Measurements from ENCODE around the gene FIG4. TPM values are rescaled to one million over a fixed set of nuclear protein-coding genes. Genes with fewer than 3 reads are reported as not detected.

The FIG4 gene
- total RNA-seq, 1 donor from 2014 or later = 21.8 TPM

- ChIA-PET CTCF (no interaction called here), POLR2A (no interaction called here)
- no peak for DNase-seq
- peaks cover 55% of the 10 kb centered on the region for H3K36me3 Mint-ChIP-seq (ENCODE audit: low read depth)
- intact Hi-C loops (cut with micrococcal nuclease) = no loop called here
- H3K27me3 Mint-ChIP-seq = no peaks in the 10 kb centered on the region
- H3K9me3 Mint-ChIP-seq = peaks cover 2% of the 10 kb centered on the region
- H3K27ac Mint-ChIP-seq = no peak overlapping the region
- H3K4me1 Mint-ChIP-seq = peaks cover 15% of the 10 kb centered on the region
- no peak for ATAC-seq (ENCODE audit: low read depth)
- TF ChIP-seq, protein P1, sequence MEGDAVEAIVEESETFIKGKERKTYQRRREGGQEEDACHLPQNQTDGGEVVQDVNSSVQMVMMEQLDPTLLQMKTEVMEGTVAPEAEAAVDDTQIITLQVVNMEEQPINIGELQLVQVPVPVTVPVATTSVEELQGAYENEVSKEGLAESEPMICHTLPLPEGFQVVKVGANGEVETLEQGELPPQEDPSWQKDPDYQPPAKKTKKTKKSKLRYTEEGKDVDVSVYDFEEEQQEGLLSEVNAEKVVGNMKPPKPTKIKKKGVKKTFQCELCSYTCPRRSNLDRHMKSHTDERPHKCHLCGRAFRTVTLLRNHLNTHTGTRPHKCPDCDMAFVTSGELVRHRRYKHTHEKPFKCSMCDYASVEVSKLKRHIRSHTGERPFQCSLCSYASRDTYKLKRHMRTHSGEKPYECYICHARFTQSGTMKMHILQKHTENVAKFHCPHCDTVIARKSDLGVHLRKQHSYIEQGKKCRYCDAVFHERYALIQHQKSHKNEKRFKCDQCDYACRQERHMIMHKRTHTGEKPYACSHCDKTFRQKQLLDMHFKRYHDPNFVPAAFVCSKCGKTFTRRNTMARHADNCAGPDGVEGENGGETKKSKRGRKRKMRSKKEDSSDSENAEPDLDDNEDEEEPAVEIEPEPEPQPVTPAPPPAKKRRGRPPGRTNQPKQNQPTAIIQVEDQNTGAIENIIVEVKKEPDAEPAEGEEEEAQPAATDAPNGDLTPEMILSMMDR (IDR thresholded peaks at IDR 0.05) = no peak
- no peak overlapping the region for H3K4me3 Mint-ChIP-seq
These were observed 112.9 kb downstream of the FIG4 start for GRCh38 chr6:109804020-109804419.

DNA sequence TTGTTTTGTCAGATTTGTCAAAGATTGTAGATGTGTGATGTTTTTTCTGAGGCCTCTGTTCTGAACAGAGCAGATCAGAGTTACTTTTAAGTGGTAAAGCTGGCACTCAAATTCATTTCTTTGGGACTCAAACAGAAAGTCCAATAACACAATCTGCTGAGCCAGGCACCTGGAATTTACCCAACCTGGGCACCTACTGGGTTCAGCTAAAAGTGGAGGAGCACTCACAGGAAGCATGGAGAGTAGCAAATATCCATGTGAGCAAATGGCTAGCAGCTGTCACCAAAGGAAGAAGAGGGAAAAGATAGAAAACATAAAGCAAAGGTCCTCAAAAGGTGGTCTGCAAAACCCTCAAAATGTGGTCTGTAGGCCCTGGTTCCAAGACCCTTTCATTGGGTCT lies 116.8 kb downstream of the FIG4 start:
- ChIA-PET POLR2A (no interaction called here), CTCF (no interaction called here)
- peaks cover 42% of the 10 kb centered on the region for H3K36me3 Mint-ChIP-seq (ENCODE audit: low read depth)
- H3K4me3 Mint-ChIP-seq = no peak overlapping the region
- no peak for DNase-seq
- intact Hi-C loops (cut with micrococcal nuclease) = no loop called here
- H3K9me3 Mint-ChIP-seq = peaks cover 2% of the 10 kb centered on the region
- no peaks in the 10 kb centered on the region for H3K27me3 Mint-ChIP-seq
- H3K4me1 Mint-ChIP-seq = peaks cover 20% of the 10 kb centered on the region
- H3K27ac Mint-ChIP-seq = no peak overlapping the region
- no peak for ATAC-seq (ENCODE audit: low read depth)
- TF ChIP-seq, protein P1 (IDR thresholded peaks at IDR 0.05) = no peak

DNA sequence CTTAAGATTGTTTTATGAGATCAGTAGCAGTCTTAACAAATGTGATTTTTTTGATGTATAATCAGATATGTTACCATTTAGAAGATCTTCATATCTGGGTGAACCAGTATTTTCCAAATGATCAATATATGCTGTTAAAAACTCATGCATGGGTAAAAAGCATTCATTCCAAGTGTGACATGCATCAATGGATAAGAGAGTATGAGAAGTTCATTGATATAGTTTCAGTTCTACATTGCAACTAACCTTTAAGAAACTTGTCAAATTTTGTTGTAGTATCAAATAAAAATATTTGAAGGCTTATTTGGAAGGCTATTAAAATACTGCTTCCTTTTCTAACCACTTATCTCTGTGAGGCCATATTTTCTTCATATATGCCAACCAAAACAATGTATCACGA lies 117.7 kb downstream of the FIG4 start:
- no peak for ATAC-seq (ENCODE audit: low read depth)
- intact Hi-C loops (cut with micrococcal nuclease) = no loop called here
- H3K4me1 Mint-ChIP-seq = peaks cover 20% of the 10 kb centered on the region
- ChIA-PET POLR2A (no interaction called here), CTCF (no interaction called here)
- H3K9me3 Mint-ChIP-seq = peaks cover 2% of the 10 kb centered on the region
- H3K27me3 Mint-ChIP-seq = no peaks in the 10 kb centered on the region
- TF ChIP-seq, protein P1 (IDR thresholded peaks at IDR 0.05) = no peak
- no peak overlapping the region for H3K4me3 Mint-ChIP-seq
- no peak for DNase-seq
- no peak overlapping the region for H3K27ac Mint-ChIP-seq
- peaks cover 45% of the 10 kb centered on the region for H3K36me3 Mint-ChIP-seq (ENCODE audit: low read depth)

GRCh38 chr6:109815054-109815453 lies 124.0 kb downstream of the FIG4 start:
- Mint-ChIP-seq H3K36me3 (ENCODE audit: low read depth) (peaks cover 41% of the 10 kb centered on the region), H3K27ac (no peak overlapping the region), H3K27me3 (no peaks in the 10 kb centered on the region), H3K4me3 (no peak overlapping the region), H3K4me1 (peaks cover 12% of the 10 kb centered on the region), H3K9me3 (no peaks in the 10 kb centered on the region)
- TF ChIP-seq, protein P1 (IDR thresholded peaks at IDR 0.05) = no peak
- DNase-seq (no peak), ATAC-seq (ENCODE audit: low read depth) (no peak)
- intact Hi-C loops (cut with micrococcal nuclease) = no loop called here
- ChIA-PET CTCF (no interaction called here), POLR2A (no interaction called here)

- no peak for ATAC-seq (ENCODE audit: low read depth)
- intact Hi-C loops (cut with micrococcal nuclease) = no loop called here
- CTCF ChIA-PET = no interaction called here
- DNase-seq = no peak
- Mint-ChIP-seq H3K9me3 (no peaks in the 10 kb centered on the region), H3K27me3 (no peaks in the 10 kb centered on the region), H3K36me3 (ENCODE audit: low read depth) (peaks cover 34% of the 10 kb centered on the region), H3K4me1 (peaks cover 28% of the 10 kb centered on the region), H3K27ac (no peak overlapping the region), H3K4me3 (no peak overlapping the region)
- POLR2A ChIA-PET = no interaction called here
- TF ChIP-seq, protein P1 (IDR thresholded peaks at IDR 0.05) = no peak
These were observed 125.6 kb downstream of the FIG4 start for GRCh38 chr6:109816452-109817374.
